Measurements from ENCODE around the gene ZNF581.
A peak's percentile ranks its signal among the peaks of the same experiment; 100 is the strongest.

The ZNF581 gene

GRCh38 chr19:55666343-55667005, 23.0 kb downstream of the ZNF581 start:
- no peak for DNase-seq (ENCODE audit: low read depth)

GRCh38 chr19:55667006-55667381, 23.5 kb downstream of the ZNF581 start:
- DNase-seq (ENCODE audit: low read depth) = no peak

GRCh38 chr19:55667511-55667910, 24.1 kb downstream of the ZNF581 start:
- DNase-seq (ENCODE audit: low read depth) = no peak

- DNase-seq (ENCODE audit: low read depth) = no peak
Measured at GRCh38 chr19:55667958-55668357, 24.5 kb downstream of the ZNF581 start.

GRCh38 chr19:55668603-55669348, 25.3 kb downstream of the ZNF581 start:
- DNase-seq (ENCODE audit: low read depth) = no peak

GRCh38 chr19:55669418-55670279, 26.2 kb downstream of the ZNF581 start:
- DNase-seq (ENCODE audit: low read depth) = no peak

- DNase-seq (ENCODE audit: low read depth) = no peak
Measured at GRCh38 chr19:55670280-55671053, 27.0 kb downstream of the ZNF581 start.

- DNase-seq (ENCODE audit: low read depth) = no peak
Measured at GRCh38 chr19:55671054-55671378, 27.6 kb downstream of the ZNF581 start.

GRCh38 chr19:55672418-55672817, 29.0 kb downstream of the ZNF581 start:
- DNase-seq (ENCODE audit: low read depth) = peak; percentile 58

- DNase-seq (ENCODE audit: low read depth) = no peak
Measured at GRCh38 chr19:55673465-55673864, 30.0 kb downstream of the ZNF581 start.

- no peak for DNase-seq (ENCODE audit: low read depth)
Measured at GRCh38 chr19:55673889-55674288, 30.4 kb downstream of the ZNF581 start.

GRCh38 chr19:55674459-55674840, 31.0 kb downstream of the ZNF581 start:
- DNase-seq (ENCODE audit: low read depth) = no peak

- peak; percentile 84 for DNase-seq (ENCODE audit: low read depth)
Measured at GRCh38 chr19:55674841-55675660, 31.6 kb downstream of the ZNF581 start, which contains the start of gene EPN1. Gene EPN1 (plus strand): TSS chr19:55675226. CDS start chr19:55678628, 3,402 bp downstream.

- DNase-seq (ENCODE audit: low read depth) = no peak
Measured at GRCh38 chr19:55675661-55676354, 32.4 kb downstream of the ZNF581 start.

- no peak for DNase-seq (ENCODE audit: low read depth)
Measured at GRCh38 chr19:55676383-55676782, 32.9 kb downstream of the ZNF581 start.

- DNase-seq (ENCODE audit: low read depth) = no peak
Measured at GRCh38 chr19:55676889-55677505, 33.5 kb downstream of the ZNF581 start.

- no peak for DNase-seq (ENCODE audit: low read depth)
Measured at GRCh38 chr19:55677572-55678028, 34.2 kb downstream of the ZNF581 start.

GRCh38 chr19:55678121-55678671, 34.7 kb downstream of the ZNF581 start:
- DNase-seq (ENCODE audit: low read depth) = no peak

Data from HS-27A (cell line).